COR-L47 (cell line): ENCODE results near the gene EVA1C.
"Not testable (repeated sequence)": the region's sequence is repeated elsewhere in the genome, so short reads cannot be mapped to it uniquely, and the experiment has no call there.

ENCODE experiments used
- DNase-seq: peaks from one replicate; lab custom pipeline; 2025; lab: John Stamatoyannopoulos, UW

The EVA1C gene

GRCh38 chr21:32412162-32413014, at the start of gene EVA1C:
EVA1C (plus strand) TSS chr21:32412706; CDS start chr21:32412854, 148 bp downstream.
- peak; percentile 68 for DNase-seq

GRCh38 chr21:32364387-32364786, 48.1 kb upstream of the EVA1C start:
- no peak for DNase-seq

- no peak for DNase-seq
Observed at GRCh38 chr21:32364796-32365195, 47.7 kb upstream of the EVA1C start.

- no peak for DNase-seq
Observed at GRCh38 chr21:32366191-32366590, 46.3 kb upstream of the EVA1C start.

GRCh38 chr21:32367158-32367557, 45.3 kb upstream of the EVA1C start:
- DNase-seq, result no peak

- DNase-seq, result no peak
Observed at GRCh38 chr21:32368386-32368785, 44.1 kb upstream of the EVA1C start.

GRCh38 chr21:32368961-32369360, 43.5 kb upstream of the EVA1C start:
- not testable (repeated sequence) for DNase-seq

- no peak for DNase-seq
Observed at GRCh38 chr21:32370998-32371766, 41.3 kb upstream of the EVA1C start.

DNA sequence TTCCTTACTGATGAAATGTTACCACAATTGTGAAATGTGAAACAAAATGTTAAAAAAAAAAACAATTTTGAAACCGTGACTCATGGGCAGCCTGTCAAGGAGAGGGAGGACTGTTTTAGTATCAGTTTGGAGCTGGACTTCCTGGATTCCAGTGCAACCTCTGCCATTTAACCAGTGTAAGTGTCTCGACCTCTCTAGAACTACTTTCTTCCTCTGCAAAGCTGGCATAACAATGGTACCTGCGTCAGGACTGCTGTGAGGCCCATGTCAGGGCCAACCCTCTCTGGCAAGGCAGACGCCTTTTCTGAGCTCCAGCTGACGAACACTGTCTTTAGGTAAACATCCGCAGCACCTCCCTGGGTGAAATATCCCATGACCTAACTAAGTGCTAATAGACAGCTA, 40.6 kb upstream of the EVA1C start:
- DNase-seq, result no peak

GRCh38 chr21:32372755-32373154, 39.8 kb upstream of the EVA1C start:
- no peak for DNase-seq

DNA sequence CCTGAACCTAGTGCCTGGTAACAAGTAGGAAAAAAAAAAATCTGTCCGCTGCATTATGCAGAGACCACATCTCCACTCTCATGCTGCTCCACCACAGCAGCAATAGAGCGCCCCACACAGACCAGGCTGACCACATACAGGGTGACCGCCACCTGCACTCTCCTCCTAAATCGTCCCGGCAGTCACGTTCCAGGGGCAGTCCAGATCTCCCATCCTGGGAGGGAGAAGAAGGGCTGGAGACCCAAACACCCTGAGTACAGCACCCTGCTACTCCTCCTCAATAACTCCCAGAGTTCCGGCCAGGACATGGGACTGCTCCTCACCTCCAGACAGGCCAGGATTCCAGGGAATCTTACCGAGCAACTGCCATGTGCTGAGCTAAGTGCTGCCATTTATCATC, 35.0 kb upstream of the EVA1C start:
- no peak for DNase-seq

- DNase-seq, result no peak
Observed at GRCh38 chr21:32377991-32378390, 34.5 kb upstream of the EVA1C start.

- no peak for DNase-seq
Observed at GRCh38 chr21:32378956-32379355, 33.5 kb upstream of the EVA1C start.

DNA sequence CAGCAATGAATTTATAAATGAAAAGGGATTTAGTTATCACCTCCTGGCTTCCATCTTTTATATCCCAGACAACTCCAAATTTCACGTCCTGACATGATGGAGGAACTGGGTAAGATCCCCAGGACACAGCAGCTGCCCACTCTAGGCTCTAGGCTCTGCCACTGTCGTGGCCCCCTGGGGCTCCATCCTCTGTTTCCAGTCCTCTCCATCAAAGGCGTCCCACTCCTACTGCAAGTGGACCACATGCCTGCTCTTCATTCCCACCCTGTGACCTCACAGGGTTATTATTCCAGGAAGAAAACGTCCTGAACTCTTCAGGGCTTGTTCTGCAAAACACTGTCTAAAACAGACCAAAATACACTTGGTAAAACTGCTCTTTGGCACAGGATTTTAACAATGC, 31.6 kb upstream of the EVA1C start:
- DNase-seq, result no peak

- DNase-seq, result no peak
Observed at GRCh38 chr21:32381571-32381970, 30.9 kb upstream of the EVA1C start.

DNA sequence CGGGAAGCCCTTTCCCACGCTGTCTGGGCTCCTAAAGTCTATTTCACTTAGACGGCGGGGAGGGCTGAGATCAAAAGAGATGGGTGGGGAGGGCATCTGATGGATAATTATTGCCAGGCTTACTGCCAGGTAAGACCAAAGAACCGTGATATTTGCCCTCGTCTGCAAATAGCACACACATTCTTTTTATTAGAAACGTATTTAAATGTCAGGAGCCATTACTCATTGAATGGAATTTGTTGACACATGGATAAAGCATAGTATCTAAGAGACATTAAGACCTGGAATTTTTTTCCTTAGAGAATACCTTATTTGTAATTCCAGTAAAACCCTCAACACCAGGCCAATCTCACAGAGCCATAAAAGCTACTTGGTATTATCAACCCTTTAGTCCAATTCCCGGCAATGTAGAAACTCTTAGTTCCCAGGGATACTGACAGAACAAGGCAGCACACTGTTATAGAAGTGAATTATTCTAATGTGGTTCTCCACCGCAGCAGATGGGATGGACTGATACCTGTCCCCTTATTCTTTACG, 30.3 kb upstream of the EVA1C start:
- DNase-seq, result peak; percentile 28

GRCh38 chr21:32383812-32384211, 28.7 kb upstream of the EVA1C start:
- no peak for DNase-seq

GRCh38 chr21:32386195-32386870, 26.2 kb upstream of the EVA1C start:
- no peak for DNase-seq

DNA sequence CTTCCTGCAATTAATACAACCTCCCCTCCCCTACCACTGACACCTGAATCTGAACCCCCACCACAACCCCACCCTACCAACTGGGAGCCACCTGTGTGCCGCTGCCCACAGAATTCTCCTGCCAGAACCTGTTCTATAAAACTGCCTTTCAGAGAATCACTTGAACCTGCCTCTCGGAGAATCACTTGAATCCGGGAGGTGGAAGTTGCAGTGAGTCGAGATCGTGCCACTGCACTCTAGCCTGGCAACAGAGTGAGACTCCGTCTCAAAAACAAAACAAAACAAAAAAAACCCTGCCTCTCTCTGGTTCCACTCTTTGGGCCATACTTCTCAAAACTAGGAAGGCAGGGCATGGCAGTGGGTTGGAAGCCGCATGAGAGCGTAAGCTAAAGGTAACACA, 25.4 kb upstream of the EVA1C start:
- DNase-seq, result no peak

DNA sequence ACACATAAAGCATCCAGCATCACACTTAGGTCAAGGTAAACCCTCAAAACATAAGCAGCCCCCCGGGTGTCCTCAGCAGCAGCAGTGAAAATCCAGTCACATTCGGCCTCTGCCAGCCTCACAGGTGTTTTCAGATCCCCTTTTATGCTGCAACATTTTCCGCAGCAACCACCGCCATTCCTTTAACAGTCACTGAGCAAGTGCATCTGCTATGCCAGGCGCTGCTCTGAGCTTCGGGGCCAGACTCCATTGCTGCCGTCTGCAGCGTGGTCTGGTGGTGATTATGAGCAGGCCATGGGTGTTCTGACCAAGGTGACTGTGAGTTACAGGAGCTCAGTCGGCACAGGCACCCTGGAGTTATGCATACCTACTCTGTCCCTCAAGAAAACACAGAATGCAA, 24.2 kb upstream of the EVA1C start:
- DNase-seq, result no peak

DNA sequence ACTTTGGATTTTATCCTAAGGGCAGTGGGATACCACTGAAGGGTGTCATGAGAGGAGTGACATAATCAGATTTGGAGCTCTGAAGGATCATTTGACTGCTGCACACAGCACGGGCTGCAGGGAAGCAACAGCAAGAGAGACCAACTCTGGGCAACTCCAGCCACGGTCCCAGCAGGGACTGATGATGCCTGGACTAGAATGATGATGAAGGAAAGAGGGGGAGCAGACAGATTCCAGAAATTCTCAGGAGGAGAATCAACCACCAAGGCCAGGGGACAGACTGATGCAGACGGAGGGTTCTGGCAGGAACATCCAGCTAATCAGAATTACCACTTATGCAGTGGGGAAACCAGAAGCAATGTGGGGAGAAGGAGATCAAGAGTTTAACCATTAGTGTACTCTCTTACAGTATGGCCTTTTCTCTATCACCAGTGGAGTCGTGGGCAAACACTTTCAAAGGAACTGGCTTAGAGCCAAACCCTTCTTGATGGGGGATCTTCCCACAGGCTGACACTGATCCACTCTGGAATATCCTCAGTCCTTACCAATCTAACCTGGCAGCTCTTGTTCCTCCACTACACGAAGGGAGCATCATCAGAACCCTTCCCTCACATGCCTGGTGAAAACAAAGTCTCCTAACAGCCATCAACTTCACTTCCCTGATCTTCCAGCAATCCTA, 23.0 kb upstream of the EVA1C start:
- no peak for DNase-seq
